Lung (tissue), 12 donors: Measurements from ENCODE around the gene KRT7. TPM values are rescaled to one million over a fixed set of nuclear protein-coding genes. Genes with fewer than 3 reads are reported as not detected.
A peak's percentile ranks its signal among the peaks of the same experiment; 100 is the strongest.

Experiments
- ATAC-seq: fragments of 200-7000 bp; cut with Tn5 transposase; one replicate; pipeline ENCODE4 v1.9.1; 2020; ENCODE audit warnings: moderate number of reproducible peaks; ENCODE audit not compliant: insufficient read depth, low FRiP score
- DNase-seq, 3 donors: peaks; one replicate each; pipeline ENCODE4 v3.0.0-alpha.2; 2013 to 2017
- H3K27ac ChIP-seq, 2 donors: one replicate each; pipeline ENCODE4 v1.5.1; 2013; ENCODE audit warnings: mild to moderate bottlenecking in 2 of 2, moderate library complexity in 2 of 2, control low read depth in 1 of 2, inconsistent platforms in 1 of 2, low read depth in 1 of 2, low read length in 1 of 2
- H3K27me3 ChIP-seq, 3 donors: one replicate each; pipeline ENCODE4 v1.5.1; 2013; ENCODE audit warnings: low read length in 2 of 3; ENCODE audit not compliant: control insufficient read depth in 3 of 3, insufficient read depth in 3 of 3
- H3K36me3 ChIP-seq, 4 donors: one replicate each; pipeline ENCODE4 v1.5.1; 2013; ENCODE audit warnings: low read length in 4 of 4, mild to moderate bottlenecking in 1 of 4, moderate library complexity in 1 of 4; ENCODE audit not compliant: control insufficient read depth in 4 of 4, insufficient read depth in 4 of 4
- H3K4me1 ChIP-seq, 5 donors: one replicate each; pipeline ENCODE4 v1.5.1; 2013; ENCODE audit warnings: low read length in 5 of 5, mild to moderate bottlenecking in 2 of 5, moderate library complexity in 1 of 5; ENCODE audit not compliant: control insufficient read depth in 5 of 5, insufficient read depth in 5 of 5
- H3K4me3 ChIP-seq: one replicate; pipeline ENCODE4 v1.5.1; 2013; ENCODE audit warnings: mild to moderate bottlenecking, control low read depth, moderate library complexity
- H3K9ac ChIP-seq, 2 donors: one replicate each; pipeline ENCODE4 v1.5.1; 2013; ENCODE audit warnings: low read length in 2 of 2, control low read depth in 1 of 2; ENCODE audit not compliant: insufficient read depth in 1 of 2
- H3K9me3 ChIP-seq, 4 donors: one replicate each; pipeline ENCODE4 v1.5.1; 2013; ENCODE audit warnings: low read length in 3 of 4, mild to moderate bottlenecking in 1 of 4, moderate library complexity in 1 of 4; ENCODE audit not compliant: control insufficient read depth in 4 of 4, insufficient read depth in 3 of 4
- WGBS, 2 donors: extraction: QIAGEN DNeasy Blood & Tissue Kit; methylation state at CpG; one replicate each; pipeline ENCODE4 v1.1.7; 2013; 5-methylcytosine and 5-hydroxymethylcytosine counted together
- polyA plus RNA-seq, 2 donors: library from polyadenylated mRNA; stranded (reverse); fragments of 200-250 nt; gene quantifications; one replicate each; pipeline ENCODE4 v1.2.1, GENCODE V29; 2013
- total RNA-seq, 2 donors: library from RNA; depleted of rRNA in 1 of 2; stranded (reverse); fragments of >200 nt in 1 of 2; gene quantifications; one replicate each; pipeline ENCODE4 v1.2.1, GENCODE V29; 2014 to 2021
- TF ChIP-seq, protein P1 (sequence below): IDR thresholded peaks from 2 replicates; pipeline ENCODE4 v1.5.1; 2012; ENCODE audit warnings: mild to moderate bottlenecking; ENCODE audit errors: control extremely low read depth, extremely low read depth
- donor health status: control.
- donor health status: control.
- donor health status: Bipolar disorder and iron deficiency.
- donor health status: healthy.
- donor health status: DM: yes; HTN: yes; CAD: no.

Gene KRT7
- total and polyA plus RNA-seq, 4 donors = 33.6 to 1,415 (median 1,306) TPM

GRCh38 chr12:52254180-52254964 is 21.3 kb downstream of the KRT7 start:
- ATAC-seq (no peak), DNase-seq (peak in 1 of 3 donors; percentile 10)
- H3K27me3 ChIP-seq = peaks cover 3 to 80% (median 66%) of the 10 kb centered on the region in 3 donors

GRCh38 chr12:52254965-52255751 is 22.1 kb downstream of the KRT7 start:
- DNase-seq (no peak), ATAC-seq (no peak)
- H3K9me3 ChIP-seq = no peaks in the 10 kb centered on the region
- no peaks in the 10 kb centered on the region for H3K36me3 ChIP-seq
- TF ChIP-seq, protein P1, sequence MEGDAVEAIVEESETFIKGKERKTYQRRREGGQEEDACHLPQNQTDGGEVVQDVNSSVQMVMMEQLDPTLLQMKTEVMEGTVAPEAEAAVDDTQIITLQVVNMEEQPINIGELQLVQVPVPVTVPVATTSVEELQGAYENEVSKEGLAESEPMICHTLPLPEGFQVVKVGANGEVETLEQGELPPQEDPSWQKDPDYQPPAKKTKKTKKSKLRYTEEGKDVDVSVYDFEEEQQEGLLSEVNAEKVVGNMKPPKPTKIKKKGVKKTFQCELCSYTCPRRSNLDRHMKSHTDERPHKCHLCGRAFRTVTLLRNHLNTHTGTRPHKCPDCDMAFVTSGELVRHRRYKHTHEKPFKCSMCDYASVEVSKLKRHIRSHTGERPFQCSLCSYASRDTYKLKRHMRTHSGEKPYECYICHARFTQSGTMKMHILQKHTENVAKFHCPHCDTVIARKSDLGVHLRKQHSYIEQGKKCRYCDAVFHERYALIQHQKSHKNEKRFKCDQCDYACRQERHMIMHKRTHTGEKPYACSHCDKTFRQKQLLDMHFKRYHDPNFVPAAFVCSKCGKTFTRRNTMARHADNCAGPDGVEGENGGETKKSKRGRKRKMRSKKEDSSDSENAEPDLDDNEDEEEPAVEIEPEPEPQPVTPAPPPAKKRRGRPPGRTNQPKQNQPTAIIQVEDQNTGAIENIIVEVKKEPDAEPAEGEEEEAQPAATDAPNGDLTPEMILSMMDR = no peak
- H3K27me3 ChIP-seq = peaks cover 3 to 81% (median 67%) of the 10 kb centered on the region in 3 donors
- H3K9ac ChIP-seq = no peak overlapping the region
- no peak overlapping the region for H3K4me3 ChIP-seq
- H3K4me1 ChIP-seq = peaks cover 0 to 6% (median 0%) of the 10 kb centered on the region in 5 donors
- no peak overlapping the region for H3K27ac ChIP-seq
- 75 to 94% methylated on average over 7 of the region's 7 CpGs for WGBS, 2 donors

More at GRCh38 chr12:52254180-52254964, 21.3 kb downstream of the KRT7 start:
- Histone ChIP-seq H3K27ac (no peak overlapping the region), H3K36me3 (no peaks in the 10 kb centered on the region), H3K9ac (no peak overlapping the region), H3K9me3 (no peaks in the 10 kb centered on the region), H3K4me3 (no peak overlapping the region), H3K4me1 (peaks cover 0 to 6% (median 0%) of the 10 kb centered on the region in 5 donors)
- WGBS, 2 donors = 90% methylated on average over 10 of the region's 10 CpGs
- TF ChIP-seq, protein P1 = no peak

GRCh38 chr12:52255926-52256583 is 23.0 kb downstream of the KRT7 start:
- ATAC-seq = no peak
- Histone ChIP-seq H3K9ac (no peak overlapping the region), H3K4me1 (peaks cover 0 to 6% (median 0%) of the 10 kb centered on the region in 5 donors), H3K9me3 (no peaks in the 10 kb centered on the region), H3K27ac (no peak overlapping the region), H3K36me3 (no peaks in the 10 kb centered on the region), H3K4me3 (no peak overlapping the region), H3K27me3 (peaks cover 3 to 85% (median 71%) of the 10 kb centered on the region in 3 donors)
- DNase-seq = no peak
- WGBS, 2 donors = 84 to 85% methylated on average over 9 of the region's 9 CpGs
- TF ChIP-seq, protein P1 = no peak
